Endothelial cell of umbilical vein (primary cell): ENCODE measurements around the gene AOX1. TPM values are rescaled to one million over a fixed set of nuclear protein-coding genes. Genes with fewer than 3 reads are reported as not detected.

ENCODE experiments used
- BruUV-seq: library from RNA; stranded (reverse); fragments of 400-500 nt; replicated peaks from 2 replicates; lab custom pipeline; 2021; lab: Mats Ljungman, UMichigan
- CTCF ChIA-PET: fragments of 300-600, 350-600 bp; sonication (Branson Sonifier 250); formaldehyde crosslinking; loops from one replicate; lab custom pipeline; 2021; ENCODE audit warnings: antibody characterized with exemption, inconsistent platforms; lab: Charles Lee
- POLR2A ChIA-PET: fragments of 300-600, 350-600 bp; sonication (Branson Sonifier 250); formaldehyde crosslinking; loops from one replicate; lab custom pipeline; 2021; ENCODE audit warnings: antibody characterized with exemption, inconsistent platforms; lab: Charles Lee
- DNase-seq: peaks from one replicate; pipeline ENCODE4 v3.0.0-alpha.2; 2011; ENCODE audit warnings: low read depth, low spot score
- FAIRE-seq: peaks from 2 replicates; lab custom pipeline; 2011; peaks lifted over from hg19 to GRCh38; lab: Jason Lieb, UNC
- H2AFZ ChIP-seq: 2 replicates; pipeline ENCODE4 v1.6.0; 2012; ENCODE audit warnings: low read depth, low read length, control low read depth, inconsistent platforms
- H3K27ac ChIP-seq: 2 replicates; pipeline ENCODE4 v1.5.1; 2011; ENCODE audit warnings: low read depth, mild to moderate bottlenecking, control low read depth, low read length, moderate library complexity; ENCODE audit not compliant: insufficient read depth
- H3K27me3 ChIP-seq, 2 experiments: 2 replicates each; pipeline versions ENCODE4 v1.6.0 to v1.6.1; 2011; ENCODE audit warnings: low read length in 2 of 2, mixed read lengths in 1 of 2; ENCODE audit not compliant: control insufficient read depth in 2 of 2, insufficient read depth in 2 of 2
- H3K36me3 ChIP-seq, 2 experiments: 2 replicates in 1 of 2; 3 replicates in 1 of 2; pipeline ENCODE4 v1.5.1; 2011; ENCODE audit warnings: low read length in 2 of 2, mild to moderate bottlenecking in 1 of 2, moderate library complexity in 1 of 2; ENCODE audit not compliant: control insufficient read depth in 2 of 2, insufficient read depth in 2 of 2; ENCODE audit errors: extremely low read depth in 1 of 2
- H3K4me1 ChIP-seq: 3 replicates; pipeline ENCODE4 v1.5.1; 2011; ENCODE audit warnings: mild to moderate bottlenecking, low read length; ENCODE audit not compliant: control insufficient read depth, insufficient read depth; ENCODE audit errors: extremely low read depth
- H3K4me2 ChIP-seq: 2 replicates; pipeline ENCODE4 v1.6.1; 2011; ENCODE audit warnings: low read length, control low read depth, mixed read lengths; ENCODE audit not compliant: insufficient read depth
- H3K4me3 ChIP-seq, 3 experiments: fragments of 200-600 bp in 1 of 3; sonication (generic), shearing (Covaris generic) in 1 of 3; replicated peaks in 1 of 3; 2 replicates each; pipeline ENCODE4 v1.5.1; 2011 to 2016; ENCODE audit warnings: control low read depth in 3 of 3, low read length in 3 of 3, mild to moderate bottlenecking in 2 of 3, inconsistent platforms in 1 of 3, low read depth in 1 of 3, moderate library complexity in 1 of 3; ENCODE audit not compliant: insufficient read depth in 1 of 3
- H3K79me2 ChIP-seq: 2 replicates; pipeline ENCODE4 v1.6.0; 2012; ENCODE audit warnings: low read length, inconsistent platforms; ENCODE audit not compliant: control insufficient read depth, insufficient read depth
- H3K9ac ChIP-seq: replicated peaks from 2 replicates; pipeline ENCODE3; 2011; ENCODE audit warnings: low read length, control low read depth; ENCODE audit not compliant: insufficient read depth; ENCODE audit errors: extremely low read depth
- H3K9me1 ChIP-seq: replicated peaks from 3 replicates; pipeline ENCODE4 v1.6.0; 2011; ENCODE audit warnings: mild to moderate bottlenecking, low read length; ENCODE audit not compliant: control insufficient read depth, insufficient read depth; ENCODE audit errors: extremely low read depth
- H3K9me3 ChIP-seq: replicated peaks from 2 replicates; pipeline ENCODE4 v1.5.1; 2012; ENCODE audit warnings: low read length, inconsistent platforms; ENCODE audit not compliant: control insufficient read depth, insufficient read depth
- H4K20me1 ChIP-seq: replicated peaks from 2 replicates; pipeline ENCODE3; 2011; ENCODE audit warnings: mild to moderate bottlenecking, low read length; ENCODE audit not compliant: control insufficient read depth, insufficient read depth; ENCODE audit errors: extremely low read depth
- CTCF ChIP-seq, 2 donors: IDR thresholded peaks; 1 replicate in 1 of 2; 2 replicates in 1 of 2; pipeline ENCODE4 v1.5.1; 2011; ENCODE audit warnings: low read length in 2 of 2, mild to moderate bottlenecking in 2 of 2, moderate library complexity in 2 of 2, control low read depth in 1 of 2, inconsistent platforms in 1 of 2, low read depth in 1 of 2; ENCODE audit not compliant: insufficient read depth in 1 of 2; ENCODE audit errors: extremely low read depth in 1 of 2
- EZH2 ChIP-seq: IDR thresholded peaks from 2 replicates; pipeline ENCODE4 v1.6.1; 2012; ENCODE audit warnings: borderline replicate concordance, low read depth, mild to moderate bottlenecking, moderate library complexity, low read length, inconsistent platforms; ENCODE audit not compliant: severe bottlenecking
- JUN ChIP-seq: IDR thresholded peaks from 2 replicates; pipeline ENCODE4 v1.6.1; 2011; ENCODE audit warnings: borderline replicate concordance, low read depth; ENCODE audit not compliant: insufficient read length, insufficient read depth
- MAX ChIP-seq: IDR thresholded peaks from 2 replicates; pipeline ENCODE4 v1.6.1; 2011; ENCODE audit not compliant: insufficient read depth, insufficient read length
- POLR2AphosphoS5 ChIP-seq: IDR thresholded peaks from 2 replicates; pipeline ENCODE4 v1.6.1; 2012; ENCODE audit warnings: low read depth, mild to moderate bottlenecking, control low read depth, low read length, moderate library complexity; ENCODE audit not compliant: insufficient read depth
- dilution Hi-C: fragments of 300-500 bp; cut with MboI; formaldehyde crosslinking; loops from one replicate; pipeline ENCODE4 v1.15.0; 2019; ENCODE audit warnings: low sequenced_read_pairs; ENCODE audit not compliant: extremely low pct_ligation_motif_present
- intact Hi-C: fragments of 100-400 bp; cut with micrococcal nuclease; formaldehyde crosslinking; loops from one replicate; pipeline ENCODE4 v1.10.0; 2022
- polyA plus RNA-seq, 4 experiments: library from polyadenylated mRNA; depleted of rRNA in 3 of 4; stranded (reverse) in 3 of 4; unstranded in 1 of 4; fragments of >200 nt; gene quantifications; 2 replicates each; pipeline versions ENCODE4 v1.2.1 to v1.2.3, GENCODE V29; 2011 to 2012; ENCODE audit warnings: missing spikeins in 1 of 4
- total RNA-seq: library from RNA; stranded (reverse); gene quantifications from 2 replicates; pipeline ENCODE4 v1.2.3, GENCODE V29; 2021

AOX1 gene
- total and polyA plus RNA-seq, 2 donors (not counting 3 experiments of a cell fraction or from before 2014, with no cell fraction given): 0.03 to 0.46 TPM

GRCh38 chr2:200599206-200599605, 13.4 kb downstream of the AOX1 start:
- intact Hi-C loops: no loop called here
- POLR2A ChIA-PET: no interaction called here
- CTCF ChIA-PET: no interaction called here

More at GRCh38 chr2:200599206-200599605, 13.4 kb downstream of the AOX1 start:
- no peaks in the 10 kb centered on the region for H3K36me3 ChIP-seq
- no peak overlapping the region for H2AFZ ChIP-seq
- H3K79me2 ChIP-seq: no peaks in the 10 kb centered on the region
- dilution Hi-C loops: no loop called here
- no peak overlapping the region for H3K9ac ChIP-seq
- no peak overlapping the region for H3K27ac ChIP-seq
- TF ChIP-seq POLR2AphosphoS5 (no peak), EZH2 (no peak), JUN (no peak), MAX (no peak), CTCF (IDR thresholded peaks at IDR 0.05; ENCODE audit: extremely low read depth in 1 of 2, insufficient read depth in 1 of 2, low read depth in 1 of 2, low read length in 2 of 2) (no peak)
- H3K4me3 ChIP-seq: no peak overlapping the region
- DNase-seq (no peak), FAIRE-seq (no peak)
- H3K9me1 ChIP-seq: no peaks in the 10 kb centered on the region
- H3K9me3 ChIP-seq: no peaks in the 10 kb centered on the region
- H3K4me1 ChIP-seq: no peaks in the 10 kb centered on the region
- H4K20me1 ChIP-seq: no peaks in the 10 kb centered on the region
- no peak overlapping the region for H3K4me2 ChIP-seq
- BruUV-seq: no TSS peak
- peaks cover 0 to 10% of the 10 kb centered on the region in 2 experiments for H3K27me3 ChIP-seq
